Cerebellar cortex (tissue), 1 donor: ENCODE data around the gene NEU2.
"Not testable (repeated sequence)": the region's sequence is repeated elsewhere in the genome, so short reads cannot be mapped to it uniquely, and the experiment has no call there.

ENCODE experiments used
- DNase-seq: peaks from one replicate; pipeline ENCODE4 v3.0.0-alpha.2; 2015; ENCODE audit warnings: low spot score

NEU2 gene

GRCh38 chr2:233056961-233057605 lies 24.6 kb downstream of the NEU2 start:
- no peak for DNase-seq

GRCh38 chr2:233058717-233059546 lies 26.5 kb downstream of the NEU2 start:
- DNase-seq: no peak

GRCh38 chr2:233059547-233059796 lies 27.0 kb downstream of the NEU2 start:
- DNase-seq: no peak

GRCh38 chr2:233059797-233060500 lies 27.5 kb downstream of the NEU2 start, which contains the start of gene INPP5D:
Gene INPP5D (plus strand): TSS chr2:233060342. CDS start chr2:233060479, 137 bp downstream.
- no peak for DNase-seq

- DNase-seq: no peak
Measured at GRCh38 chr2:233060501-233060979, 28.1 kb downstream of the NEU2 start.

- no peak for DNase-seq
Measured at GRCh38 chr2:233060980-233061590, 28.6 kb downstream of the NEU2 start.

- no peak for DNase-seq
Measured at GRCh38 chr2:233061591-233062450, 29.3 kb downstream of the NEU2 start.

- DNase-seq: no peak
Measured at GRCh38 chr2:233062451-233062850, 30.0 kb downstream of the NEU2 start.

- no peak for DNase-seq
Measured at GRCh38 chr2:233062946-233063268, 30.4 kb downstream of the NEU2 start.

- no peak for DNase-seq
Measured at GRCh38 chr2:233063269-233063975, 30.9 kb downstream of the NEU2 start.

- no peak for DNase-seq
Measured at GRCh38 chr2:233063976-233064411, 31.5 kb downstream of the NEU2 start.

- DNase-seq: no peak
Measured at GRCh38 chr2:233064530-233065199, 32.2 kb downstream of the NEU2 start.

GRCh38 chr2:233065200-233065589 lies 32.7 kb downstream of the NEU2 start:
- DNase-seq: not testable (repeated sequence)

GRCh38 chr2:233065954-233066470 lies 33.5 kb downstream of the NEU2 start:
- no peak for DNase-seq

- DNase-seq: no peak
Measured at GRCh38 chr2:233068762-233069418, 36.4 kb downstream of the NEU2 start.

GRCh38 chr2:233072838-233073237 lies 40.4 kb downstream of the NEU2 start:
- no peak for DNase-seq

- no peak for DNase-seq
Measured at GRCh38 chr2:233074106-233074505, 41.6 kb downstream of the NEU2 start.

GRCh38 chr2:233075141-233075965 lies 42.9 kb downstream of the NEU2 start:
- DNase-seq: no peak

- no peak for DNase-seq
Measured at GRCh38 chr2:233075966-233076339, 43.5 kb downstream of the NEU2 start.
